Panc1 (cell line): ENCODE data around the gene PRKCQ. TPM values are rescaled to one million over a fixed set of nuclear protein-coding genes. Genes with fewer than 3 reads are reported as not detected.

ENCODE experiments used
- ATAC-seq: fragments of 200-7000 bp; cut with Tn5 transposase; 2 replicates; pipeline ENCODE4 v1.9.1; 2020; ENCODE audit warnings: mild to moderate bottlenecking, moderate library complexity
- BruUV-seq: library from RNA; stranded (reverse); fragments of 400-500 nt; replicated peaks from 2 replicates; lab custom pipeline; 2021; lab: Mats Ljungman, UMichigan
- CTCF ChIA-PET: fragments of 300-600 bp; sonication (Branson Sonifier 250); formaldehyde crosslinking; loops from one replicate; lab custom pipeline; 2022; ENCODE audit warnings: antibody characterized with exemption; lab: Charles Lee
- POLR2A ChIA-PET: fragments of 300-600 bp; sonication (Branson Sonifier 250); formaldehyde crosslinking; loops from one replicate; lab custom pipeline; 2022; ENCODE audit warnings: antibody characterized with exemption; lab: Charles Lee
- DNase-seq: peaks from one replicate; pipeline ENCODE4 v3.0.0-alpha.2; 2010; ENCODE audit warnings: low read depth, low spot score
- H3K27ac ChIP-seq: 2 replicates; pipeline ENCODE4 v1.5.1; 2011; ENCODE audit warnings: mild to moderate bottlenecking, low read length, inconsistent platforms
- H3K27me3 ChIP-seq: fragments of 200-500 bp; sonication (Bioruptor generic); 2 replicates; pipeline ENCODE4 v1.6.0; 2014; ENCODE audit warnings: low read length, inconsistent platforms; ENCODE audit not compliant: control insufficient read depth, insufficient read depth
- H3K36me3 ChIP-seq: fragments of 200-500 bp; sonication (Bioruptor generic); 2 replicates; pipeline ENCODE4 v1.5.1; 2014; ENCODE audit warnings: inconsistent platforms, mild to moderate bottlenecking, low read length, moderate library complexity; ENCODE audit not compliant: control insufficient read depth, insufficient read depth
- H3K4me1 ChIP-seq: 2 replicates; pipeline ENCODE4 v1.5.1; 2011; ENCODE audit warnings: inconsistent platforms, mild to moderate bottlenecking, low read length, moderate library complexity; ENCODE audit not compliant: control insufficient read depth, insufficient read depth
- H3K4me3 ChIP-seq, 2 experiments: 2 replicates each; pipeline ENCODE4 v1.5.1; 2011 to 2012; ENCODE audit warnings: low read depth in 2 of 2, low read length in 2 of 2, mild to moderate bottlenecking in 2 of 2, inconsistent platforms in 1 of 2, moderate library complexity in 1 of 2
- H3K9me3 ChIP-seq: fragments of 200-500 bp; sonication (Bioruptor generic); 2 replicates; pipeline ENCODE4 v1.5.1; 2014; ENCODE audit warnings: low read depth, mild to moderate bottlenecking, inconsistent platforms, low read length, moderate library complexity; ENCODE audit not compliant: control insufficient read depth, insufficient read depth
- POLR2AphosphoS5 ChIP-seq: IDR thresholded peaks from 2 replicates; pipeline ENCODE4 v1.6.1; 2012; ENCODE audit warnings: mild to moderate bottlenecking, low read depth, low read length, moderate library complexity
- SIN3A ChIP-seq: IDR thresholded peaks from 2 replicates; pipeline ENCODE4 v1.6.1; 2012; ENCODE audit warnings: low read depth, mild to moderate bottlenecking, low read length, moderate library complexity, borderline replicate concordance; ENCODE audit not compliant: insufficient read depth
- TCF7L2 ChIP-seq: IDR thresholded peaks from 2 replicates; pipeline ENCODE4 v1.6.1; 2011; ENCODE audit warnings: mild to moderate bottlenecking, low read depth, low read length, inconsistent platforms
- in situ Hi-C: cut with HindIII; loops from 2 replicates; pipeline ENCODE4 v1.10.0; 2016; ENCODE audit warnings: low sequenced_read_pairs, low pct_unique_long_range_greater_than_20kb
- intact Hi-C: fragments of 100-400 bp; cut with micrococcal nuclease; formaldehyde crosslinking; loops from one replicate; pipeline ENCODE4 v1.10.0; 2022; ENCODE audit not compliant: unreplicated experiment
- total RNA-seq: library from RNA; stranded (reverse); gene quantifications from one replicate; pipeline ENCODE4 v1.2.1, GENCODE V29; 2021; ENCODE audit not compliant: unreplicated experiment
- TF ChIP-seq, protein P1 (sequence below), 2 experiments: IDR thresholded peaks; 2 replicates each; pipeline ENCODE4 v1.6.1; 2011 to 2012; ENCODE audit warnings: low read depth in 2 of 2, control low read depth in 1 of 2, low read length in 1 of 2, mild to moderate bottlenecking in 1 of 2, moderate library complexity in 1 of 2; ENCODE audit not compliant: insufficient read depth in 1 of 2
- TF ChIP-seq, protein P2 (sequence below): fragments of 450-650 bp; IDR thresholded peaks from 2 replicates; pipeline ENCODE4 v1.5.1; 2017; ENCODE audit warnings: mild to moderate bottlenecking

Gene PRKCQ
- total RNA-seq, 1 experiment from 2014 or later: 0.23 TPM

DNA sequence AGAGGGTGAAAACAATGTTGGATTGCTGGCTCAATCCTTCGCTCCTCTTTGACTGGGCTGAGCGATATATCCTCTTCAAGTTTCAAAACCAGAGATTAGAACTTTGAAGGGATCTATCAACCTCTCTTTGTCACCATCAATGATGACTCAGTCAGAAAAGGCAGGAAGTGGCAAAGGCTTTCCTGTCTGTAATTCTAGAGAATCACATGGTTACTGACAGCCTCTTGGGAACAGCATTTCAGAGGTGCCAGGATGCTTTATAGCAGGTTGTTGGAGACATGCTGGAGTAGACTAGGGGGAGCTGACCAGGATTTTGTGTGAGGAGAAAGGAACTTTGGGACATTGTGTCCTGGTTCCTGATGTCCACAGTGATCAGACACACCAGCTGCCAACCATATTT is 81.3 kb downstream of the PRKCQ start:
- H3K4me3 ChIP-seq: no peak overlapping the region
- TF ChIP-seq SIN3A (no peak), POLR2AphosphoS5 (no peak), TCF7L2 (no peak)
- TF ChIP-seq, protein P1, sequence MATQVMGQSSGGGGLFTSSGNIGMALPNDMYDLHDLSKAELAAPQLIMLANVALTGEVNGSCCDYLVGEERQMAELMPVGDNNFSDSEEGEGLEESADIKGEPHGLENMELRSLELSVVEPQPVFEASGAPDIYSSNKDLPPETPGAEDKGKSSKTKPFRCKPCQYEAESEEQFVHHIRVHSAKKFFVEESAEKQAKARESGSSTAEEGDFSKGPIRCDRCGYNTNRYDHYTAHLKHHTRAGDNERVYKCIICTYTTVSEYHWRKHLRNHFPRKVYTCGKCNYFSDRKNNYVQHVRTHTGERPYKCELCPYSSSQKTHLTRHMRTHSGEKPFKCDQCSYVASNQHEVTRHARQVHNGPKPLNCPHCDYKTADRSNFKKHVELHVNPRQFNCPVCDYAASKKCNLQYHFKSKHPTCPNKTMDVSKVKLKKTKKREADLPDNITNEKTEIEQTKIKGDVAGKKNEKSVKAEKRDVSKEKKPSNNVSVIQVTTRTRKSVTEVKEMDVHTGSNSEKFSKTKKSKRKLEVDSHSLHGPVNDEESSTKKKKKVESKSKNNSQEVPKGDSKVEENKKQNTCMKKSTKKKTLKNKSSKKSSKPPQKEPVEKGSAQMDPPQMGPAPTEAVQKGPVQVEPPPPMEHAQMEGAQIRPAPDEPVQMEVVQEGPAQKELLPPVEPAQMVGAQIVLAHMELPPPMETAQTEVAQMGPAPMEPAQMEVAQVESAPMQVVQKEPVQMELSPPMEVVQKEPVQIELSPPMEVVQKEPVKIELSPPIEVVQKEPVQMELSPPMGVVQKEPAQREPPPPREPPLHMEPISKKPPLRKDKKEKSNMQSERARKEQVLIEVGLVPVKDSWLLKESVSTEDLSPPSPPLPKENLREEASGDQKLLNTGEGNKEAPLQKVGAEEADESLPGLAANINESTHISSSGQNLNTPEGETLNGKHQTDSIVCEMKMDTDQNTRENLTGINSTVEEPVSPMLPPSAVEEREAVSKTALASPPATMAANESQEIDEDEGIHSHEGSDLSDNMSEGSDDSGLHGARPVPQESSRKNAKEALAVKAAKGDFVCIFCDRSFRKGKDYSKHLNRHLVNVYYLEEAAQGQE (IDR thresholded peaks at IDR 0.05; ENCODE audit: insufficient read depth in 1 of 2, low read depth in 2 of 2, low read length in 1 of 2): no peak
- TF ChIP-seq, protein P2, sequence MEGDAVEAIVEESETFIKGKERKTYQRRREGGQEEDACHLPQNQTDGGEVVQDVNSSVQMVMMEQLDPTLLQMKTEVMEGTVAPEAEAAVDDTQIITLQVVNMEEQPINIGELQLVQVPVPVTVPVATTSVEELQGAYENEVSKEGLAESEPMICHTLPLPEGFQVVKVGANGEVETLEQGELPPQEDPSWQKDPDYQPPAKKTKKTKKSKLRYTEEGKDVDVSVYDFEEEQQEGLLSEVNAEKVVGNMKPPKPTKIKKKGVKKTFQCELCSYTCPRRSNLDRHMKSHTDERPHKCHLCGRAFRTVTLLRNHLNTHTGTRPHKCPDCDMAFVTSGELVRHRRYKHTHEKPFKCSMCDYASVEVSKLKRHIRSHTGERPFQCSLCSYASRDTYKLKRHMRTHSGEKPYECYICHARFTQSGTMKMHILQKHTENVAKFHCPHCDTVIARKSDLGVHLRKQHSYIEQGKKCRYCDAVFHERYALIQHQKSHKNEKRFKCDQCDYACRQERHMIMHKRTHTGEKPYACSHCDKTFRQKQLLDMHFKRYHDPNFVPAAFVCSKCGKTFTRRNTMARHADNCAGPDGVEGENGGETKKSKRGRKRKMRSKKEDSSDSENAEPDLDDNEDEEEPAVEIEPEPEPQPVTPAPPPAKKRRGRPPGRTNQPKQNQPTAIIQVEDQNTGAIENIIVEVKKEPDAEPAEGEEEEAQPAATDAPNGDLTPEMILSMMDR: no peak
- H3K36me3 ChIP-seq: no peaks in the 10 kb centered on the region
- ChIA-PET CTCF (no interaction called here), POLR2A (no interaction called here)
- H3K4me1 ChIP-seq: no peaks in the 10 kb centered on the region
- no peaks in the 10 kb centered on the region for H3K9me3 ChIP-seq
- no peak overlapping the region for H3K27ac ChIP-seq
- DNase-seq (no peak), ATAC-seq (no peak)
- peaks cover 2% of the 10 kb centered on the region; the same call in 1 of the 2 replicates for H3K27me3 ChIP-seq
- in situ Hi-C loops: no loop called here
- intact Hi-C loops: no loop called here
- no TSS peak for BruUV-seq

DNA sequence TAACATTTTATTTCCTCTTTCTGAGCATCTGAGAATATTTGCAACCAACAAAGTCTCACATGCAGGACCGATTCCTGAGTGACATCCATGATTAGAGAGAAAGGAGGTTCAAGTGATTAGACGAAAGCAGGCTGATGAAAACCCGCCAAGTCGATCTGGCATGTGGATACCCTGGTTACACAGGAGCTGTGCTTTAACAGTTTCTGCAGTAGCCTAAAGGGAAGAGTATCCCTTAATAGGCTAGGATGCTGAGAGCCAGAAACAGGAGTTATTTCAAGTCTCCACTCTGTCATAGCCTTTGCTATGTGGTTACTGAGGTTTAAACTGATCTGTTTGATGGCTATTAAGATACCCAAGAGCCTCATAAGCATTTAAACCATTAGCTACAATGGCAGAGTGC is 82.5 kb downstream of the PRKCQ start:
- Histone ChIP-seq H3K27me3 (peaks cover 4% of the 10 kb centered on the region; the same call in 1 of the 2 replicates), H3K4me3 (no peak overlapping the region), H3K4me1 (no peaks in the 10 kb centered on the region), H3K9me3 (no peaks in the 10 kb centered on the region), H3K36me3 (no peaks in the 10 kb centered on the region), H3K27ac (no peak overlapping the region)
- ChIA-PET POLR2A (no interaction called here), CTCF (no interaction called here)
- intact Hi-C loops: no loop called here
- no peak for ATAC-seq
- no peak for TF ChIP-seq POLR2AphosphoS5
- no peak for TF ChIP-seq TCF7L2
- TF ChIP-seq, protein P1 (IDR thresholded peaks at IDR 0.05; ENCODE audit: insufficient read depth in 1 of 2, low read depth in 2 of 2, low read length in 1 of 2): no peak
- no peak for TF ChIP-seq SIN3A
- TF ChIP-seq, protein P2: no peak
- in situ Hi-C loops: no loop called here
- DNase-seq: no peak
- BruUV-seq: no TSS peak
